ENCODE data around the gene CALML3.
A peak's percentile ranks its signal among the peaks of the same experiment; 100 is the strongest.

CALML3 gene

DNA sequence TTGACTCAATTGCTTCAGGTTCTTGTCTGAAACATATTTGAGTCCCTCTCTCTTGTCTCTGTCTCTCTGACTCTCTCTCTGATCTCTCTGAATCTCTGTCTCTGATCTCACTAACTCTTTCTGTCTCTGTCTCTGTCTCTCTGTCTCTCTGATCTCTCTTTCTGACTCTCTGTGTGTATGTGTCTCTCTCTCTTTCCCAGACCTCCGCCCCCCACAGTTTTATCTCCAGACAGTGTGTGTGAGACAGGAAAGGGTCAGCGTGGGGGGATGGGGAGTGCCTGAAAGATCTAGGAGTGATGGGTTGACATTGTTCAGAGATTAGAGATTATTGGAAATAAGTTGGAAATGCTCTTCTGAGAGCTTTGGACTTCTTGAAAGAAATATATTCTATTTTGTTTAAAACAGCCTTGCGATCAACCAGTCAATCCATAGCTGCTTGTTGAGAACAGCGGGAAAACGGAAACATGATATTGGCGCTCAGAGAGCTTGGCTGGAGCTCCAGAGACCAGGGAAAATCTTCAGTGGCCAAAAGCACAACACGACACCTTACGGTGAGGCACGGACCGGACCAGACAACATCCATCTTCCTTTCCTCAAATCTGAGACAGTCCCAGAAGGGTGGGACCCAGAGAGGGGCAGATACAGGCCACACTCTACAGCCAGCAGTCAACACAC lies 35.5 kb downstream of the CALML3 start:
- H3K36me3 ChIP-seq (ENCODE audit: control insufficient read depth in 2 of 2, insufficient read depth in 2 of 2, low read length in 2 of 2), result no peaks in the 10 kb centered on the region
- peaks cover 50% of the 10 kb centered on the region for H3K4me1 ChIP-seq (ENCODE audit: control insufficient read depth, insufficient read depth, low read length)
- no peak overlapping the region for H3K27ac ChIP-seq (ENCODE audit: low read length)
- no peaks in the 10 kb centered on the region for H3K9me3 ChIP-seq (ENCODE audit: control insufficient read depth in 2 of 2, low read length in 2 of 2)
- no peak overlapping the region for H3K4me3 ChIP-seq (ENCODE audit: low read length in 2 of 2)
- no peaks in the 10 kb centered on the region for H3K27me3 ChIP-seq (ENCODE audit: control insufficient read depth in 1 of 2, insufficient read depth in 2 of 2, low read length in 2 of 2)
- peak overlapping the region in 1 of 2 donors; percentile 38 for H3K9ac ChIP-seq (ENCODE audit: low read length in 2 of 2)

DNA sequence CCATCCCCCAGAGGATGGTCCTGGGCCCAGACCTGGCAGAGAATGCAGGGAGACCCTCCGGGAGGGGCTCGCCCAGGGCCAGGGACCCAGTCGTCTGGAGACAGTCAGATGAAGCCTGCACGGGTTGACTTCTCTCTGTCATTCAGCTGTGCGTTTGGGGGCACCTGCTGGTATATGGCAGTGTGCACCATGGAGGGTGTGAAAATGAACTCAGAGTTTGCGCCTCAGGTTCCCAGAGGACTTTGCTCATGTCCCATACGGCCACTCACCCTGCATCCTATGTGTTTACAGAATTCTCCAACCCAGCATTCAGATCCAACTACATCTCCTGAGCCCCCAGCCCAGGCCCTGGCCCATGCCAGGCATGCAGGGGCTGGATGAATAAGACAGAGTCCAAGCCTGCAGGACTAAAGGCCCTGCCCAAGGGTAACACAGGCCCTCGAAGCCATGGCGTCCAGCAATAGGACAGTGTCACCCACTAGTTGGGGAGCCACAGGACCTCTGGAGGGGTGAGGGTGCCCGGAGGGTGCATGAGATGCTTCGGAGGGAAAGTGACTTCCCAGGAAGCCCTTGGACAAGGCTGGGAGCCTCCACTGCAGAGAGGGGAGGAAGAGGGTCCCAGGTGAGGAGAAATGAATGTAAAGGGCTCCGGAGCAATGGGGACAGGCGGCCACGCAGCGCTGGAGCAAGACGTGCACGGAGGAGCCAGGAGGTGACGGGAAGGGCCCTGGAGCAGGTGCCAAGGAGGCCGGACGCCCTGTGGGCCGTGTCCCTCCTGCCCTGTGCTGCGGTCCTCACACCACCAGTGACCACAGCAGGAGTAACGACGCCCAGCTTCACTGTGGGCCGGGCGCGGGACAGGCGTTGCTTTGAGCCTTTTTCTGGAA lies 36.3 kb downstream of the CALML3 start:
- Histone ChIP-seq H3K4me3 (ENCODE audit: low read length in 2 of 2) (no peak overlapping the region), H3K9me3 (ENCODE audit: control insufficient read depth in 2 of 2, low read length in 2 of 2) (no peaks in the 10 kb centered on the region), H3K9ac (ENCODE audit: low read length in 2 of 2) (no peak overlapping the region), H3K27me3 (ENCODE audit: control insufficient read depth in 1 of 2, insufficient read depth in 2 of 2, low read length in 2 of 2) (no peaks in the 10 kb centered on the region), H3K36me3 (ENCODE audit: control insufficient read depth in 2 of 2, insufficient read depth in 2 of 2, low read length in 2 of 2) (no peaks in the 10 kb centered on the region), H3K4me1 (ENCODE audit: control insufficient read depth, insufficient read depth, low read length) (peaks cover 44% of the 10 kb centered on the region), H3K27ac (ENCODE audit: low read length) (no peak overlapping the region)

DNA sequence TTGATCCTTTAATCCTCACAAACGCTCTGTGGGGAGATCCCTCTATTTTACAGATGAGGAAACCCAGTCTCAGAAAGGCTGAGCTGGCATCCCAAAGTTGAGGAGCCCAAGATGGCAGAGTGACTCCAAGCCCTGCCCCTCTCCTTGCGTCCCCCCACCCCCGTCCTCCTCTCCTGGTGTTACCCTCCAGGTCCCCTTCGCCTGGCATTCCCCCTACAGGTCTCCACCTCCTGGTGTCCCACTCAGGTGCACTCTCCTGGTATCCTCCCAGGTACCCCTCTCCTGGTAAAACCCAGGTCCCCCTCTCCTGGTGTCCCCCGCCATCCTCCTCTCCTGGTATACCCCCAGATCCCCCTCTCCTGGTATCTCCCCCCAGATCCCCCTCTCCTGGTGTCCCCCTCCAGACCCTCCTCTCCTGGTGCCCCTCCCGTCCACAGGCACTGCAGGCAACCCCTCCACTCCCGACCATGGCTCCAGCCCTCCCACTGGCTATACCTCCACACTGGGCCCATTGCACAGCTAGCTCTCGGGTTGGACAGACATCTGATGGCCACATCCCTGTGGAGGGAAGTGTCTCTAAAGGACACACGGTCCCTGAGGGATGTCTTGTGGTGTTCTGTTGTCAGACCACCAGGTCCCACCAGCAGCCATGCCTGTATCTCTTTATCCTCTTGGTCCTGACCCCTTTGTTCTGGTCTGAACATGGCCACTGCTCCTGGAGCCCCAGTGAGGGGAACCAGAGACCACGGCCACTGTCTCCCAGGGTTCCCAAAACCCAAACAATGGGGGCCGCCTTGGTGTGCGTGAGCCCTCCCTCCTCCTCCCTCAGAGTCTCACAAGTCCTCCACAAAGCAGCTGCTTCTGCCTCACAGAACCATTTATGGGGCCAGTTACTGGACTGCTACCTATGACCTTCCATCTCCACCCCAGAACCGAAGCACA lies 37.2 kb downstream of the CALML3 start:
- no peak overlapping the region for H3K27ac ChIP-seq (ENCODE audit: low read length)
- H3K36me3 ChIP-seq (ENCODE audit: control insufficient read depth in 2 of 2, insufficient read depth in 2 of 2, low read length in 2 of 2), result no peaks in the 10 kb centered on the region
- no peak overlapping the region for H3K9ac ChIP-seq (ENCODE audit: low read length in 2 of 2)
- H3K4me1 ChIP-seq (ENCODE audit: control insufficient read depth, insufficient read depth, low read length), result peaks cover 36% of the 10 kb centered on the region
- no peak overlapping the region for H3K4me3 ChIP-seq (ENCODE audit: low read length in 2 of 2)
- H3K9me3 ChIP-seq (ENCODE audit: control insufficient read depth in 2 of 2, low read length in 2 of 2), result no peaks in the 10 kb centered on the region
- no peaks in the 10 kb centered on the region for H3K27me3 ChIP-seq (ENCODE audit: control insufficient read depth in 1 of 2, insufficient read depth in 2 of 2, low read length in 2 of 2)

DNA sequence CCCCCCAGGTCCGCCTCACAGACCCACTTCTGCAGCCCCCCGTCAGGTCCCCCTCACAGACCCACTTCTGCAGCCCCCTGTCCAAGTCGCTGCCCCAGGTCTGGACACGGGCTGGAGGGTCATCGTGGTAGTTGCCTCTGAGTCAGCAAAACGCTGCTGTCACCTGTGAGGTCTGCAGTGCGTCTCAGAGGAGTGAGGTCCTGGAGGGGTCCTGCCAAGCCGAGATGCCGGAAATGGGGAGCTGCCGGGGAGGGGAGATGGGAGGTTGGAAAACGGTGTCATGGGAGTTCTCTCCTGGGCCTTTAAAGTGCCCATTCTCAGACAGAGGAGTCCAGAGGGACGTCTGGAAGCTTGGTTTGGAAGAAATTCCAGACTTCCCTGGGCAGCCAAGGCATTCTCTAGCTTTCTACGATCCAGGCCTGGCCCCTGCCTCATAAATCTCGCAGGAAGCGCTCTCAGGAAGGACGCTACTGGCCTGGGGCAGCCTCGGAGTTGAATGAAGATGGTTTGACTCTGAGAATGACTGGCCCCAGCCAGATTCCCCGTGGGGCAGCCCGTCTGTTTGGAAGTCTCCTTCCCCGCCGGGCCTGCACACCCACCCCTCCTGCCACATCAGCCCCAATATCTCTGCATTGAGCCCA lies 38.7 kb downstream of the CALML3 start:
- Histone ChIP-seq H3K27ac (ENCODE audit: low read length) (peak overlapping the region; percentile 37), H3K9me3 (ENCODE audit: control insufficient read depth in 2 of 2, low read length in 2 of 2) (no peaks in the 10 kb centered on the region), H3K9ac (ENCODE audit: low read length in 2 of 2) (peak overlapping the region in 1 of 2 donors; percentile 9), H3K4me3 (ENCODE audit: low read length in 2 of 2) (no peak overlapping the region), H3K36me3 (ENCODE audit: control insufficient read depth in 2 of 2, insufficient read depth in 2 of 2, low read length in 2 of 2) (no peaks in the 10 kb centered on the region), H3K4me1 (ENCODE audit: control insufficient read depth, insufficient read depth, low read length) (peaks cover 32% of the 10 kb centered on the region), H3K27me3 (ENCODE audit: control insufficient read depth in 1 of 2, insufficient read depth in 2 of 2, low read length in 2 of 2) (no peaks in the 10 kb centered on the region)

DNA sequence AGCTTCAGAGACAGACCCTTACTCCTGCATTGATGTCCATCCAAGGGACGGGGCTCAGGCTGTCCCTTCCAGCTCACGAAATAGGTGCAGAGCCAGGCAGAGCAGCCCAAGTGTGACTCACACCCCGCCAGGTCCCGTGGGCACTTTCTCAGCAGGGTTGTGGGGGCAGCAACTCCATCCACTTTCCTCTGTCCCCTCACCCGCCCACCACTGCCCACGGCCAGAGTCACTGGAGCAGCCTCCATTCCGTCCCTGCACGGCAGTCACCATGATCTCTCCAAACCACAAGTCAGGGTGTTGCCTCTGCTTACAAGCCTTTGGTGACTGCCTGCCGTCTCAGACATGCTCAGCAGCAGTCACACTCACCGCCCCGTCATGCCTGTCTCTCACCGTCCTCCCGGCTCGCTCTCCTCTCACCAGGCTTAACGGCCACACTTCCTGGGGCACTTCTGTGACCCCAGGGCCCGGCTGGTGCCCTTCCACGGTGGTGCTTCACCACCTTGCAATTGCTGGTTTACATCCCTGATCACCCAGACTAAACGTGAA lies 39.3 kb downstream of the CALML3 start:
- Histone ChIP-seq H3K9me3 (ENCODE audit: control insufficient read depth in 2 of 2, low read length in 2 of 2) (no peaks in the 10 kb centered on the region), H3K27ac (ENCODE audit: low read length) (peak overlapping the region; percentile 37), H3K27me3 (ENCODE audit: control insufficient read depth in 1 of 2, insufficient read depth in 2 of 2, low read length in 2 of 2) (no peaks in the 10 kb centered on the region), H3K9ac (ENCODE audit: low read length in 2 of 2) (no peak overlapping the region), H3K4me3 (ENCODE audit: low read length in 2 of 2) (no peak overlapping the region), H3K4me1 (ENCODE audit: control insufficient read depth, insufficient read depth, low read length) (peaks cover 26% of the 10 kb centered on the region), H3K36me3 (ENCODE audit: control insufficient read depth in 2 of 2, insufficient read depth in 2 of 2, low read length in 2 of 2) (no peaks in the 10 kb centered on the region)

DNA sequence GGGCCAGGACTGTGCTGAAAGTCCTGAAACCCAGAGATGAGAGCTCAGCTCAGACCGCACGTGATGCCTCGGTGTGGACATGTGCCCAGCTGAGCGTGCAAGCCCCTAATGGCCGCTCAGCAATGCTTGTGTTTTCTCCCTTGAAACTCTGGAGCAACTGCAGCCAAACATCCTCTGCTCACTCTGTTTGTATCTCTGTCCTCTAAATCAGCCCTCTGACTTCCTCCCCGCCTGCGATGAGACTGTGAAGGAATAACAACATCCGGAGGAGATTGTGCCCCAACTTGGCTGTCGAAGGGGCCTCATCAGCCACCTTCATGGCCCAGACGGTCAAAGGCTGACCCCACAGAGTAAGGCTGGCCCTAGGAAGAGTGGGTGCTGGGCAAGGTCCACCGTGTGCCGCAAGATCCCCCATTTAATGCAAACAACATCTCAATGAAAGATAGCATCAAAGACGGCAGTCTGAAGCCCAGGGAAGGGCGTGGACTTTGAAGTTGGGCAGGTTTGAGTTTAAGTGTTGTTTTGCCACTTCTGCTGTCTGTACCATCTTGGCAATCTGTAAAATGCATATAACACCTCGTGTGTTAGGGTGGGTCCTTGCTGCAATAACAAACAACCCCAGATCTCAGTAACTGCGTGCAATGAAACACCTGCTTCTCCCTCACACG lies 39.9 kb downstream of the CALML3 start:
- Histone ChIP-seq H3K27me3 (ENCODE audit: control insufficient read depth in 1 of 2, insufficient read depth in 2 of 2, low read length in 2 of 2) (no peaks in the 10 kb centered on the region), H3K4me1 (ENCODE audit: control insufficient read depth, insufficient read depth, low read length) (peaks cover 20% of the 10 kb centered on the region), H3K27ac (ENCODE audit: low read length) (no peak overlapping the region), H3K36me3 (ENCODE audit: control insufficient read depth in 2 of 2, insufficient read depth in 2 of 2, low read length in 2 of 2) (no peaks in the 10 kb centered on the region), H3K9ac (ENCODE audit: low read length in 2 of 2) (no peak overlapping the region), H3K9me3 (ENCODE audit: control insufficient read depth in 2 of 2, low read length in 2 of 2) (no peaks in the 10 kb centered on the region), H3K4me3 (ENCODE audit: low read length in 2 of 2) (no peak overlapping the region)

DNA sequence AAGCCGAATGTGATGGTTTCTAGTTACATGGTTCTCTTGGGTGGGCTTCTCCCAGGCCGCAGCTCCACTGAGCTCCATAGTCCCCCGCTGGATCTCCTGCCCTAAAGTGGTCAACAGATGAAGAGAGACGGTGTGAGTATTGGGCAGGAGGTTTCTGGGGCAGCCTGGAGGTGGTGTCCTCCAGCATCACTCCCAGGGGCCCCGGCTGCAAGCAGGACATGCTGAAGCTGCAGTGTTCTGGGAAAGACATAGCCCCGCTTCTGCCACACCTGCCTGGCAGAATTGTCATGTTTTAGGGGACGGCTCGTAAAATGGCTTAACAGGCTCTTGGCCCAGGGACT lies 40.4 kb downstream of the CALML3 start:
- Histone ChIP-seq H3K9me3 (ENCODE audit: control insufficient read depth in 2 of 2, low read length in 2 of 2) (no peaks in the 10 kb centered on the region), H3K4me3 (ENCODE audit: low read length in 2 of 2) (no peak overlapping the region), H3K9ac (ENCODE audit: low read length in 2 of 2) (no peak overlapping the region), H3K27ac (ENCODE audit: low read length) (no peak overlapping the region), H3K4me1 (ENCODE audit: control insufficient read depth, insufficient read depth, low read length) (peaks cover 17% of the 10 kb centered on the region), H3K36me3 (ENCODE audit: control insufficient read depth in 2 of 2, insufficient read depth in 2 of 2, low read length in 2 of 2) (no peaks in the 10 kb centered on the region), H3K27me3 (ENCODE audit: control insufficient read depth in 1 of 2, insufficient read depth in 2 of 2, low read length in 2 of 2) (no peaks in the 10 kb centered on the region)

DNA sequence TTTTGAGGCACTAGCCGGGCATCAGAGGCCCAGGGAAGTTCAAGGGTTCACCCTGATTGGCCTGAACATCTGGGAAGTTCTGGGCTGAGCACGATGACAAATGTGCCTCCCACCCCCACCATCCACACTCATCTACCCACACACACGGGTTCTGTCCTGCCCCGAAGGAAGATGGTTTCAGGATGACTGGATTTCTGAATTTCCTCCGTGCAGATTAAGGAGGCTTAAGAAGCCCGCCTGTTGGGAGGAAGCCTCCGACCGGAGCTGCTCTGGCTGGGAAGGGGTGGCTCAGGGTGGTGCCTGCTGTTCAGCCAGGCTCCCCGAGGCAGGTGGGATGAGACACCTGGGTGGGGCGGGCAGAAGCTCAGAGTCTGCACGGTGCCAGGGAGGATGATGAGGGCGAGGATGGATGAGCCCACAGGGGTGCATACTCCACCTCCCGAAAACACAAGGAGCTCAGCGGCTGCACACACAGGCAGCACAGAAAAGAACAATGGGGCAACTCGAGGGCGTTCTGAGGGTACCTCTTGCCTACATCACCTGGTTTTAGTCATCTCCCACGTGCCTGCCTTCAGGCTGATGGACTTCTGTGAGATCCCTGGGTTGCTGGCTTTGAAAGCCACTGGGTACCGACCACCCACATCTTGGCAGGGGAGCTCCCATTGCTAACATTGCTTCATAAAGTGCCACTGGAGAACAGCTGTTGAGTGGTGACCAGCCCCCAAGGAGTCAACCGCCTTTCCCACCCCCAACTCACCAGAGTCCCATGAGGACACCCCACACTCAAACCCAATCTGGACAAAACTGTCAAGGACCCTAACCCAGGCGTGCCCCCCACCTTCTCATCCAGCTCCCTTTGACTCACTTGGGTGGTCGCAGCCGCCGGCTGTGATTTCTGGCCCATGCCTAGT lies 41.2 kb downstream of the CALML3 start:
- no peak overlapping the region for H3K9ac ChIP-seq (ENCODE audit: low read length in 2 of 2)
- H3K36me3 ChIP-seq (ENCODE audit: control insufficient read depth in 2 of 2, insufficient read depth in 2 of 2, low read length in 2 of 2), result no peaks in the 10 kb centered on the region
- no peak overlapping the region for H3K27ac ChIP-seq (ENCODE audit: low read length)
- no peak overlapping the region for H3K4me3 ChIP-seq (ENCODE audit: low read length in 2 of 2)
- no peaks in the 10 kb centered on the region for H3K9me3 ChIP-seq (ENCODE audit: control insufficient read depth in 2 of 2, low read length in 2 of 2)
- peaks cover 13% of the 10 kb centered on the region for H3K4me1 ChIP-seq (ENCODE audit: control insufficient read depth, insufficient read depth, low read length)
- no peaks in the 10 kb centered on the region for H3K27me3 ChIP-seq (ENCODE audit: control insufficient read depth in 1 of 2, insufficient read depth in 2 of 2, low read length in 2 of 2)

DNA sequence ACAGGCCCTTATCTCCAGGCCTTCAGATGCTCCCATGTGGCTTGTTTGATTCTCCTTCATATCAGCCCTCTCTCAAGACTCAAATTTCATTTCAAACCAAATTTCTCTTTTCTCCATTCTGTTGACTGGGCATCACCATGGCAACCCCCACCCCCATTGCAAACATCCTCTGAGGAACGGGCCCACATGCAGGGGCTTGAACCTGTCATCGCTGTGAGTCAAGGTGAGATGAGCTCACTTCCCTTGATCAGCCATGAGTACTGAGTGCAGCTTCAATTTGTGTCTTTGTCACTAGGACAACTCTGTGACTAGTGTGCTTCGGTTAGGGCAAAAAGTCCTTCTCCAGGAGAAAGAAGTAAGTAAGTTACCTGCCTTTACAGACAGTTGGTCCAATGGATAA lies 41.9 kb downstream of the CALML3 start:
- no peaks in the 10 kb centered on the region for H3K27me3 ChIP-seq (ENCODE audit: control insufficient read depth in 1 of 2, insufficient read depth in 2 of 2, low read length in 2 of 2)
- H3K36me3 ChIP-seq (ENCODE audit: control insufficient read depth in 2 of 2, insufficient read depth in 2 of 2, low read length in 2 of 2), result no peaks in the 10 kb centered on the region
- H3K4me1 ChIP-seq (ENCODE audit: control insufficient read depth, insufficient read depth, low read length), result peaks cover 13% of the 10 kb centered on the region
- H3K9me3 ChIP-seq (ENCODE audit: control insufficient read depth in 2 of 2, low read length in 2 of 2), result no peaks in the 10 kb centered on the region
- no peak overlapping the region for H3K9ac ChIP-seq (ENCODE audit: low read length in 2 of 2)
- no peak overlapping the region for H3K4me3 ChIP-seq (ENCODE audit: low read length in 2 of 2)
- no peak overlapping the region for H3K27ac ChIP-seq (ENCODE audit: low read length)
